Astrocyte (in vitro differentiated cells and primary cell): ENCODE results near the gene SUPT16H. TPM values are rescaled to one million over a fixed set of nuclear protein-coding genes. Genes with fewer than 3 reads are reported as not detected.
"Not testable (repeated sequence)": the region's sequence is repeated elsewhere in the genome, so short reads cannot be mapped to it uniquely, and the experiment has no call there.

Experiments
- DNase-seq: peaks from one replicate; pipeline ENCODE4 v3.0.0-alpha.2; 2010; ENCODE audit warnings: low read depth
- FAIRE-seq: peaks from 2 replicates; lab custom pipeline; 2011; peaks lifted over from hg19 to GRCh38; lab: Jason Lieb, UNC
- H2AFZ ChIP-seq: 2 replicates; pipeline ENCODE4 v1.6.0; 2012; ENCODE audit warnings: low read depth, low read length, inconsistent platforms
- H3K27ac ChIP-seq: 2 replicates; pipeline ENCODE4 v1.5.1; 2011; ENCODE audit warnings: low read depth, low read length, inconsistent platforms
- H3K27me3 ChIP-seq: 2 replicates; pipeline ENCODE4 v1.6.0; 2011; ENCODE audit warnings: low read length, inconsistent platforms; ENCODE audit not compliant: insufficient read depth
- H3K36me3 ChIP-seq: 2 replicates; pipeline ENCODE4 v1.5.1; 2011; ENCODE audit warnings: low read length, inconsistent platforms; ENCODE audit not compliant: insufficient read depth
- H3K4me1 ChIP-seq: 2 replicates; pipeline ENCODE4 v1.5.1; 2011; ENCODE audit warnings: low read length, inconsistent platforms; ENCODE audit not compliant: insufficient read depth
- H3K4me2 ChIP-seq: 2 replicates; pipeline ENCODE4 v1.6.0; 2012; ENCODE audit warnings: low read length, inconsistent platforms
- H3K4me3 ChIP-seq: 2 replicates; pipeline ENCODE4 v1.5.1; 2011; ENCODE audit warnings: low read depth, mild to moderate bottlenecking, low read length, inconsistent platforms; ENCODE audit not compliant: insufficient read depth
- H3K79me2 ChIP-seq: 2 replicates; pipeline ENCODE4 v1.6.0; 2012; ENCODE audit warnings: mild to moderate bottlenecking, low read length, inconsistent platforms; ENCODE audit not compliant: insufficient read depth
- H3K9ac ChIP-seq: 2 replicates; pipeline ENCODE4 v1.6.0; 2012; ENCODE audit warnings: mild to moderate bottlenecking, low read length, inconsistent platforms
- H3K9me3 ChIP-seq: 2 replicates; pipeline ENCODE4 v1.5.1; 2012; ENCODE audit warnings: low read depth, mild to moderate bottlenecking, low read length, inconsistent platforms; ENCODE audit not compliant: insufficient read depth
- H4K20me1 ChIP-seq: 2 replicates; pipeline ENCODE4 v1.6.0; 2012; ENCODE audit warnings: low read length, inconsistent platforms; ENCODE audit not compliant: insufficient read depth
- H3K27ac Mint-ChIP-seq: one replicate; pipeline ENCODE4 v1.8.0; 2021; ENCODE audit warnings: mild to moderate bottlenecking, mixed read lengths; ENCODE audit not compliant: unreplicated experiment
- H3K27me3 Mint-ChIP-seq: one replicate; pipeline ENCODE4 v1.8.0; 2021; ENCODE audit warnings: low read depth, mixed read lengths; ENCODE audit not compliant: unreplicated experiment
- H3K36me3 Mint-ChIP-seq: one replicate; pipeline ENCODE4 v1.8.0; 2021; ENCODE audit warnings: low read depth, mixed read lengths; ENCODE audit not compliant: unreplicated experiment
- H3K4me1 Mint-ChIP-seq: one replicate; pipeline ENCODE4 v1.8.0; 2021; ENCODE audit warnings: low read depth, mixed read lengths; ENCODE audit not compliant: unreplicated experiment
- H3K4me3 Mint-ChIP-seq: one replicate; pipeline ENCODE4 v1.8.0; 2021; ENCODE audit warnings: mild to moderate bottlenecking, moderate library complexity, mixed read lengths; ENCODE audit not compliant: unreplicated experiment
- H3K9me3 Mint-ChIP-seq: one replicate; pipeline ENCODE4 v1.8.0; 2021; ENCODE audit warnings: mild to moderate bottlenecking, mixed read lengths; ENCODE audit not compliant: unreplicated experiment
- EZH2 ChIP-seq: IDR thresholded peaks from 2 replicates; pipeline ENCODE4 v1.6.1; 2012; ENCODE audit warnings: mild to moderate bottlenecking, low read length, inconsistent platforms; ENCODE audit not compliant: insufficient read depth
- total RNA-seq: library from RNA; stranded (reverse); gene quantifications from 2 replicates; pipeline ENCODE4 v1.2.1, GENCODE V29; 2021
- TF ChIP-seq, protein P1 (sequence below): IDR thresholded peaks from 2 replicates; pipeline ENCODE4 v1.5.1; 2011; ENCODE audit warnings: low read depth, mild to moderate bottlenecking, inconsistent platforms, low read length, moderate library complexity; ENCODE audit not compliant: insufficient read depth

SUPT16H gene
- total RNA-seq, 1 donor from 2014 or later: 74.3 TPM

DNA sequence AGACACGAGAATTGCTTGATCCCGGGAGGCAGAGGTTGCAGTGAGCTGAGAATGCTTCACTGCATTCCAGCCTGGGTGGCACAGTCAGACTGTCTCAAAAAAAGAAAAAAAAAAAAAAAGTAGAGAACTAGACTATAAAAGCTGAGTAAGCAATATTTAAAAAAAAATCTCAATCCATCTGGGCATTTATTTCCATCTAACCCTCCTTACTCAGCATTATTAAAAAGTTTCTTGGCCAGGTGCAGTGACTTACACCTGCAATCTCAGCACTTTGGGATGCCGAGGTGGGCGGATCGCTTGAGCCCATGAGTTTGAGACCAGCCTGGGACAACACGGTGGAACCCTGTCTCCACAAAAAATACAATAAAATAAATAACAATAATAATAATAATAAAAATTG, 4.5 kb downstream of the SUPT16H start:
- H3K27ac ChIP-seq: no peak overlapping the region
- H3K4me3 ChIP-seq: no peak overlapping the region
- H3K27me3 ChIP-seq: no peaks in the 10 kb centered on the region
- no peak for FAIRE-seq
- H3K9me3 Mint-ChIP-seq: no peaks in the 10 kb centered on the region
- no peak overlapping the region for H3K4me3 Mint-ChIP-seq
- H3K9me3 ChIP-seq: no peaks in the 10 kb centered on the region
- peaks cover 96% of the 10 kb centered on the region for H3K79me2 ChIP-seq
- peaks cover 2% of the 10 kb centered on the region for H3K36me3 Mint-ChIP-seq
- no peak for DNase-seq
- H3K4me1 Mint-ChIP-seq: peaks cover 8% of the 10 kb centered on the region
- no peaks in the 10 kb centered on the region for H3K27me3 Mint-ChIP-seq
- TF ChIP-seq, protein P1, sequence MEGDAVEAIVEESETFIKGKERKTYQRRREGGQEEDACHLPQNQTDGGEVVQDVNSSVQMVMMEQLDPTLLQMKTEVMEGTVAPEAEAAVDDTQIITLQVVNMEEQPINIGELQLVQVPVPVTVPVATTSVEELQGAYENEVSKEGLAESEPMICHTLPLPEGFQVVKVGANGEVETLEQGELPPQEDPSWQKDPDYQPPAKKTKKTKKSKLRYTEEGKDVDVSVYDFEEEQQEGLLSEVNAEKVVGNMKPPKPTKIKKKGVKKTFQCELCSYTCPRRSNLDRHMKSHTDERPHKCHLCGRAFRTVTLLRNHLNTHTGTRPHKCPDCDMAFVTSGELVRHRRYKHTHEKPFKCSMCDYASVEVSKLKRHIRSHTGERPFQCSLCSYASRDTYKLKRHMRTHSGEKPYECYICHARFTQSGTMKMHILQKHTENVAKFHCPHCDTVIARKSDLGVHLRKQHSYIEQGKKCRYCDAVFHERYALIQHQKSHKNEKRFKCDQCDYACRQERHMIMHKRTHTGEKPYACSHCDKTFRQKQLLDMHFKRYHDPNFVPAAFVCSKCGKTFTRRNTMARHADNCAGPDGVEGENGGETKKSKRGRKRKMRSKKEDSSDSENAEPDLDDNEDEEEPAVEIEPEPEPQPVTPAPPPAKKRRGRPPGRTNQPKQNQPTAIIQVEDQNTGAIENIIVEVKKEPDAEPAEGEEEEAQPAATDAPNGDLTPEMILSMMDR: no peak
- TF ChIP-seq EZH2: no peak
- no peak overlapping the region for H3K9ac ChIP-seq
- H3K36me3 ChIP-seq: peaks cover 4% of the 10 kb centered on the region
- H3K27ac Mint-ChIP-seq: no peak overlapping the region
- H3K4me1 ChIP-seq: peaks cover 10% of the 10 kb centered on the region
- peaks cover 53% of the 10 kb centered on the region for H4K20me1 ChIP-seq
- H3K4me2 ChIP-seq: no peak overlapping the region
- H2AFZ ChIP-seq: no peak overlapping the region

DNA sequence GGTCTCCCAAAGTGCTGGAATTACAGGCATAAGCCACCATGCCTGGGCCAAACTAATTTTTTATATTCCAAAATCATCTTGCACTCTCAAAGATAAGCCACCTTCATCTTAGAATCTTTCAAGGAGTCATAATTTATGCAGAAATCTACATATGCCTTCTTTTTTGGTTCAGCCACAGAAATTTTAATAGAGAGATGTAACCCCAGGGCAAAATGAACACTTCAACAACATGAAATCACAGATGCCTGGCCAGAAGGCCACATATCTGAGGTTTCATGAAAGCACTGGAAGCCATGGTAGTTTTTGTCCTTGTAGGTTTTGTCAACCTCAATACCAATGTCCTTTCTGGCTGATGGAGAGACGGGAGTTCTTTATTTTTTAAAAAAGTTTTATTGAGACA, 9.8 kb downstream of the SUPT16H start:
- Mint-ChIP-seq H3K27me3 (no peaks in the 10 kb centered on the region), H3K9me3 (no peaks in the 10 kb centered on the region), H3K4me3 (no peak overlapping the region), H3K36me3 (no peaks in the 10 kb centered on the region), H3K27ac (no peak overlapping the region), H3K4me1 (no peaks in the 10 kb centered on the region)
- Histone ChIP-seq H3K9me3 (no peaks in the 10 kb centered on the region), H2AFZ (no peak overlapping the region), H3K27me3 (no peaks in the 10 kb centered on the region), H3K4me3 (no peak overlapping the region), H3K4me1 (no peaks in the 10 kb centered on the region), H3K36me3 (peaks cover 19% of the 10 kb centered on the region), H3K9ac (no peak overlapping the region), H3K27ac (no peak overlapping the region), H4K20me1 (peaks cover 29% of the 10 kb centered on the region), H3K79me2 (peaks cover 56% of the 10 kb centered on the region), H3K4me2 (no peak overlapping the region)
- FAIRE-seq: no peak
- DNase-seq: no peak
- TF ChIP-seq, protein P1: no peak
- TF ChIP-seq EZH2: no peak

DNA sequence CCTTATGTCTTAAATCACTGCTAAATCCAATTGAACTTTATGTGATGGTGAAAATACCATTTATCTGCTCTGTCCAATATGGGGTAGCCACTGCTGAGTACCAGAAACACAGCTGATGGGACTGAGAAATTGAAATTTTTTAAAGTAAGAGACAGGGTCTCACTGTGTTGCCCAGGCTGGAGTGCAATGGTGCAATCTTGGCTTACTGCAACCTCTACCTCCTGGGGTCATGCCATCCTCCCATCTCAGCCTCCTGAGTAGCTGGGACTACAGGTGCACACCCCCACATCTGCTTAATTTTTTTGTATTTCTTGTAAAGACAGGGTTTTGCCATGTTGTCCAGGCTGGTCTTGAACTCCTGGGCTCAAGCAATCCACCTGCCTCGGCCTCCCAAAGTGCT, 11.0 kb downstream of the SUPT16H start:
- not testable (repeated sequence) for H3K27ac ChIP-seq, H3K4me2 ChIP-seq, DNase-seq, H3K27ac Mint-ChIP-seq, H3K4me1 ChIP-seq, FAIRE-seq, H3K4me3 Mint-ChIP-seq, H3K27me3 ChIP-seq, H2AFZ ChIP-seq, H3K4me1 Mint-ChIP-seq, H3K9me3 Mint-ChIP-seq, H3K4me3 ChIP-seq, H3K9me3 ChIP-seq, H3K9ac ChIP-seq, H3K27me3 Mint-ChIP-seq, H3K36me3 Mint-ChIP-seq
- H3K36me3 ChIP-seq: peaks cover 30% of the 10 kb centered on the region
- H3K79me2 ChIP-seq: peaks cover 44% of the 10 kb centered on the region
- H4K20me1 ChIP-seq: peaks cover 25% of the 10 kb centered on the region
